GM12878 (cell line): ENCODE data around the gene CCDC28B. TPM values are rescaled to one million over a fixed set of nuclear protein-coding genes. Genes with fewer than 3 reads are reported as not detected.

Source experiments
- ATAC-seq: fragments of 200-7000 bp; cut with Tn5 transposase; 3 replicates; pipeline ENCODE4 v1.9.1; 2020; ENCODE audit warnings: mild to moderate bottlenecking, moderate library complexity
- BruUV-seq: library from RNA; stranded (reverse); fragments of 400-500 nt; replicated peaks from 2 replicates; lab custom pipeline; 2021; lab: Mats Ljungman, UMichigan
- CTCF ChIA-PET: fragments of 300-600 bp; sonication (Branson Sonifier 250); formaldehyde crosslinking; extraction: SDS; loops from one replicate; lab custom pipeline; 2021; ENCODE audit warnings: inconsistent platforms; lab: Yijun Ruan, JAX
- POLR2A ChIA-PET: fragments of 350-600 bp; formaldehyde crosslinking; extraction: SDS; loops from one replicate; lab custom pipeline; 2021; ENCODE audit warnings: inconsistent platforms; lab: Charles Lee
- RAD21 ChIA-PET: fragments of 300-600 bp; sonication (Branson Sonifier 250); formaldehyde crosslinking; loops from one replicate; lab custom pipeline; 2023; ENCODE audit warnings: antibody characterized with exemption; ENCODE audit not compliant: unreplicated experiment; lab: Charles Lee
- SMC1A ChIA-PET: fragments of 300-600 bp; sonication (Branson Sonifier 250); formaldehyde crosslinking; loops from one replicate; lab custom pipeline; 2023; ENCODE audit not compliant: unreplicated experiment, uncharacterized antibody; lab: Charles Lee
- DNase-seq: peaks from one replicate; pipeline ENCODE4 v3.0.0-alpha.2; 2011; ENCODE audit warnings: low read depth, low spot score
- FAIRE-seq: peaks from 3 replicates; lab custom pipeline; 2011; peaks lifted over from hg19 to GRCh38; lab: Jason Lieb, UNC
- H2AFZ ChIP-seq: 2 replicates; pipeline ENCODE4 v1.6.0; 2011; ENCODE audit warnings: low read depth, low read length, control low read depth; ENCODE audit not compliant: control insufficient read depth
- H3K27ac ChIP-seq: 2 replicates; pipeline ENCODE4 v1.5.1; 2011; ENCODE audit warnings: control low read depth; ENCODE audit not compliant: control insufficient read depth, insufficient read depth
- H3K27me3 ChIP-seq, 2 experiments: replicated peaks in 1 of 2; 2 replicates each; pipeline versions ENCODE4 v1.6.0 to v1.6.1; 2011; ENCODE audit warnings: low read length in 1 of 2; ENCODE audit not compliant: control insufficient read depth in 2 of 2, insufficient read depth in 2 of 2
- H3K36me3 ChIP-seq, 2 experiments: 2 replicates each; pipeline ENCODE4 v1.5.1; 2011; ENCODE audit warnings: low read length in 1 of 2; ENCODE audit not compliant: control insufficient read depth in 2 of 2, insufficient read depth in 2 of 2
- H3K4me1 ChIP-seq: 2 replicates; pipeline ENCODE4 v1.6.1; 2011; ENCODE audit warnings: mild to moderate bottlenecking, low read length, moderate library complexity, mixed read lengths; ENCODE audit not compliant: control insufficient read depth, insufficient read depth
- H3K4me2 ChIP-seq: 2 replicates; pipeline ENCODE4 v1.6.0; 2011; ENCODE audit warnings: control low read depth; ENCODE audit not compliant: control insufficient read depth, insufficient read depth
- H3K4me3 ChIP-seq: fragments of 200-600 bp; sonication (generic); 2 replicates; pipeline ENCODE4 v1.5.1; 2016
- H3K79me2 ChIP-seq: 2 replicates; pipeline ENCODE4 v1.6.0; 2011; ENCODE audit warnings: low read length; ENCODE audit not compliant: control insufficient read depth, insufficient read depth
- H3K9ac ChIP-seq: 2 replicates; pipeline ENCODE4 v1.8.0; 2011; ENCODE audit warnings: low read length, control low read depth, mixed read lengths; ENCODE audit not compliant: control insufficient read depth, insufficient read depth
- H3K9me3 ChIP-seq: replicated peaks from 3 replicates; pipeline ENCODE4 v1.5.1; 2011; ENCODE audit warnings: mild to moderate bottlenecking, low read length; ENCODE audit not compliant: control insufficient read depth, insufficient read depth
- H4K20me1 ChIP-seq: 2 replicates; pipeline ENCODE4 v1.6.0; 2011; ENCODE audit not compliant: control insufficient read depth, insufficient read depth
- CREM ChIP-seq: IDR thresholded peaks from 2 replicates; pipeline ENCODE4 v1.6.1; 2014; ENCODE audit warnings: antibody characterized with exemption, low read depth
- IKZF2 ChIP-seq, 2 experiments: fragments of 450-650 bp; IDR thresholded peaks; 2 replicates each; pipeline ENCODE4 v1.6.1; 2017; ENCODE audit warnings: mild to moderate bottlenecking in 2 of 2, moderate library complexity in 2 of 2
- POLR2A ChIP-seq: IDR thresholded peaks from 2 replicates; pipeline ENCODE4 v1.6.1; 2011; ENCODE audit warnings: low read depth, mild to moderate bottlenecking, low read length
- RBBP5 ChIP-seq: fragments of 200-600 bp; sonication (generic); conservative IDR thresholded peaks from 2 replicates; pipeline ENCODE4 v1.6.1; 2016
- SRF ChIP-seq, 2 experiments: IDR thresholded peaks; 2 replicates each; pipeline ENCODE4 v1.6.1; 2011; ENCODE audit warnings: low read depth in 2 of 2, low read length in 2 of 2, mild to moderate bottlenecking in 1 of 2, moderate library complexity in 1 of 2
- WGBS: methylation state at CpG from one replicate; pipeline ENCODE4 v1.1.6; 2016; ENCODE audit warnings: low lambda C conversion rate; ENCODE audit not compliant: insufficient replicate concordance, insufficient coverage; ENCODE audit errors: missing lambda C conversion rate; 5-methylcytosine and 5-hydroxymethylcytosine counted together
- in situ Hi-C: fragments of 300-500 bp; cut with MboI; formaldehyde crosslinking; loops from 9 replicates; pipeline ENCODE4 v1.14.3; 2018; ENCODE audit warnings: mixed read lengths
- intact Hi-C: fragments of 100-400 bp; cut with micrococcal nuclease; formaldehyde crosslinking; loops from one replicate; pipeline ENCODE4 v1.14.2; 2022; ENCODE audit not compliant: unreplicated experiment
- polyA plus RNA-seq, 11 experiments: library from polyadenylated mRNA; depleted of rRNA in 4 of 11; unstranded in 6 of 11; stranded (reverse) in 5 of 11; fragments of >200 nt; fragmentation: Nextera tagmentation in 4 of 11; fragmentation: Illumina TruSeq in 1 of 11; extraction: Ambion mirVana in 4 of 11; extraction: Trizol in 1 of 11; gene quantifications; 1 replicate in 1 of 11; 2 replicates in 10 of 11; pipeline versions ENCODE4 v1.2.1 to v1.2.3, GENCODE V29; 2011 to 2016; ENCODE audit warnings: inconsistent platforms in 2 of 11, missing spikeins in 2 of 11, low read depth in 1 of 11
- total RNA-seq, 4 experiments: library from RNA; depleted of rRNA in 3 of 4; stranded (reverse); fragments of >200 nt in 3 of 4; fragmentation: Illumina TruSeq in 1 of 4; extraction: Trizol in 1 of 4; gene quantifications; 2 replicates each; pipeline versions ENCODE4 v1.2.1 to v1.2.3, GENCODE V29; 2013 to 2021
- TF ChIP-seq, protein P1 (sequence below): IDR thresholded peaks from 2 replicates; pipeline ENCODE4 v1.6.1; 2011; ENCODE audit warnings: low read depth, mild to moderate bottlenecking, low read length, moderate library complexity, borderline replicate concordance; ENCODE audit errors: extremely low read depth
- TF ChIP-seq, protein P2 (sequence below): IDR thresholded peaks from 2 replicates; pipeline ENCODE4 v1.6.1; 2011; ENCODE audit warnings: borderline replicate concordance, low read depth, mild to moderate bottlenecking, moderate library complexity, low read length; ENCODE audit not compliant: insufficient read depth, poor library complexity, severe bottlenecking
- TF ChIP-seq, protein P3 (sequence below): fragments of 450-650 bp; IDR thresholded peaks from 2 replicates; pipeline ENCODE4 v1.6.1; 2016; ENCODE audit warnings: mild to moderate bottlenecking, moderate library complexity, borderline replicate concordance

CCDC28B gene
- total and polyA plus RNA-seq, 10 of the 15 experiments (the other 5 are each of a cell fraction or from before 2014, with no cell fraction given), result 10.5 to 135 (median 90.6) TPM

DNA sequence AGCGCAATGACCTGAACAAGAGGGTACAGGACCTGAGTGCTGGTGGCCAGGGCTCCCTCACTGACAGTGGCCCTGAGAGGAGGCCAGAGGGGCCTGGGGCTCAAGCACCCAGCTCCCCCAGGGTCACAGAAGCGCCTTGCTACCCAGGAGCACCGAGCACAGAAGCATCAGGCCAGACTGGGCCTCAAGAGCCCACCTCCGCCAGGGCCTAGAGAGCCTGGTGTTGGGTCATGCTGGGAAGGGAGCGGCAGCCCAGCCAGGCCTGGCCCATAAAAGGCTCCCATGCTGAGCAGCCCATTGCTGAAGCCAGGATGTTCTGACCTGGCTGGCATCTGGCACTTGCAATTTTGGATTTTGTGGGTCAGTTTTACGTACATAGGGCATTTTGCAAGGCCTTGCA is 5.4 kb upstream of the CCDC28B start:
- Histone ChIP-seq H2AFZ (no peak overlapping the region), H3K4me3 (no peak overlapping the region), H3K9ac (no peak overlapping the region), H3K9me3 (no peaks in the 10 kb centered on the region), H3K36me3 (peaks cover 49 to 56% of the 10 kb centered on the region in 2 experiments), H3K4me2 (no peak overlapping the region), H3K27ac (no peak overlapping the region), H3K4me1 (peaks cover 8% of the 10 kb centered on the region), H3K79me2 (no peaks in the 10 kb centered on the region; the same call in none of the 2 replicates), H4K20me1 (no peaks in the 10 kb centered on the region), H3K27me3 (no peaks in the 10 kb centered on the region)
- DNase-seq, result no peak
- no TSS peak for BruUV-seq
- TF ChIP-seq POLR2A (0 out of 2 replicates have a peak, but pooled peaks have one; percentile 29), SRF (IDR thresholded peaks at IDR 0.05; ENCODE audit: low read depth in 2 of 2, low read length in 2 of 2) (no peak), CREM (no peak)
- ChIA-PET RAD21 (no interaction called here), POLR2A (no interaction called here), SMC1A (no interaction called here), CTCF (no interaction called here)
- WGBS, result 97% methylated on average over 6 of the region's 6 CpGs
- in situ Hi-C loops (no loop called here), intact Hi-C loops (no loop called here)
- FAIRE-seq, result no peak
- no peak for ATAC-seq

DNA sequence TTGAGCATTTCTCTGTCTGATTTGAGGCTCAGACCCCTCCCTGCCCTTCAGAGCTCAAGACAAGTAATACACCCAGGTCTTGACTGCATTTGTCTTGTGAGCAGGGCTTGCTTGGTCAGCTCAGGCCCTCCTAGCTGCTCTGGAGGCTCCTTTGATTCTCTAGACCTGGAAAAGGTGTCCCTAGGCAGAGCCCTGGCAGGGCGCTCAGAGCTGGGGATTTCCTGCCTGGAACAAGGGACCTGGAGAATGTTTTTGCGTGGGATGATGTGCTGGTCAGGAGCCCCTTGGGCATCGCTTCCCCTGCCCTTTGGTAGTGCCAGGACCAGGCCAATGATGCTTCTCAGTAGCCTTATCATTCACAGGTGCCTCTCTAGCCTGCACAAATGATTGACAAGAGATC is 4.9 kb upstream of the CCDC28B start:
- H3K9ac ChIP-seq, result no peak overlapping the region
- H3K9me3 ChIP-seq, result no peaks in the 10 kb centered on the region
- H3K27ac ChIP-seq, result no peak overlapping the region
- 84% methylated on average over 3 of the region's 3 CpGs for WGBS
- ATAC-seq (no peak), DNase-seq (no peak), FAIRE-seq (no peak)
- peaks cover 2% of the 10 kb centered on the region for H3K79me2 ChIP-seq
- no peak overlapping the region for H3K4me2 ChIP-seq
- ChIA-PET POLR2A (no interaction called here), CTCF (no interaction called here)
- TF ChIP-seq IKZF2 (IDR thresholded peaks at IDR 0.05), result no peak
- TF ChIP-seq, protein P1, sequence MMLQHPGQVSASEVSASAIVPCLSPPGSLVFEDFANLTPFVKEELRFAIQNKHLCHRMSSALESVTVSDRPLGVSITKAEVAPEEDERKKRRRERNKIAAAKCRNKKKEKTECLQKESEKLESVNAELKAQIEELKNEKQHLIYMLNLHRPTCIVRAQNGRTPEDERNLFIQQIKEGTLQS, result no peak
- TF ChIP-seq RBBP5, result no peak
- TF ChIP-seq, protein P2, sequence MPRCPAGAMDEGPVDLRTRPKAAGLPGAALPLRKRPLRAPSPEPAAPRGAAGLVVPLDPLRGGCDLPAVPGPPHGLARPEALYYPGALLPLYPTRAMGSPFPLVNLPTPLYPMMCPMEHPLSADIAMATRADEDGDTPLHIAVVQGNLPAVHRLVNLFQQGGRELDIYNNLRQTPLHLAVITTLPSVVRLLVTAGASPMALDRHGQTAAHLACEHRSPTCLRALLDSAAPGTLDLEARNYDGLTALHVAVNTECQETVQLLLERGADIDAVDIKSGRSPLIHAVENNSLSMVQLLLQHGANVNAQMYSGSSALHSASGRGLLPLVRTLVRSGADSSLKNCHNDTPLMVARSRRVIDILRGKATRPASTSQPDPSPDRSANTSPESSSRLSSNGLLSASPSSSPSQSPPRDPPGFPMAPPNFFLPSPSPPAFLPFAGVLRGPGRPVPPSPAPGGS, result no peak
- TF ChIP-seq, protein P3, sequence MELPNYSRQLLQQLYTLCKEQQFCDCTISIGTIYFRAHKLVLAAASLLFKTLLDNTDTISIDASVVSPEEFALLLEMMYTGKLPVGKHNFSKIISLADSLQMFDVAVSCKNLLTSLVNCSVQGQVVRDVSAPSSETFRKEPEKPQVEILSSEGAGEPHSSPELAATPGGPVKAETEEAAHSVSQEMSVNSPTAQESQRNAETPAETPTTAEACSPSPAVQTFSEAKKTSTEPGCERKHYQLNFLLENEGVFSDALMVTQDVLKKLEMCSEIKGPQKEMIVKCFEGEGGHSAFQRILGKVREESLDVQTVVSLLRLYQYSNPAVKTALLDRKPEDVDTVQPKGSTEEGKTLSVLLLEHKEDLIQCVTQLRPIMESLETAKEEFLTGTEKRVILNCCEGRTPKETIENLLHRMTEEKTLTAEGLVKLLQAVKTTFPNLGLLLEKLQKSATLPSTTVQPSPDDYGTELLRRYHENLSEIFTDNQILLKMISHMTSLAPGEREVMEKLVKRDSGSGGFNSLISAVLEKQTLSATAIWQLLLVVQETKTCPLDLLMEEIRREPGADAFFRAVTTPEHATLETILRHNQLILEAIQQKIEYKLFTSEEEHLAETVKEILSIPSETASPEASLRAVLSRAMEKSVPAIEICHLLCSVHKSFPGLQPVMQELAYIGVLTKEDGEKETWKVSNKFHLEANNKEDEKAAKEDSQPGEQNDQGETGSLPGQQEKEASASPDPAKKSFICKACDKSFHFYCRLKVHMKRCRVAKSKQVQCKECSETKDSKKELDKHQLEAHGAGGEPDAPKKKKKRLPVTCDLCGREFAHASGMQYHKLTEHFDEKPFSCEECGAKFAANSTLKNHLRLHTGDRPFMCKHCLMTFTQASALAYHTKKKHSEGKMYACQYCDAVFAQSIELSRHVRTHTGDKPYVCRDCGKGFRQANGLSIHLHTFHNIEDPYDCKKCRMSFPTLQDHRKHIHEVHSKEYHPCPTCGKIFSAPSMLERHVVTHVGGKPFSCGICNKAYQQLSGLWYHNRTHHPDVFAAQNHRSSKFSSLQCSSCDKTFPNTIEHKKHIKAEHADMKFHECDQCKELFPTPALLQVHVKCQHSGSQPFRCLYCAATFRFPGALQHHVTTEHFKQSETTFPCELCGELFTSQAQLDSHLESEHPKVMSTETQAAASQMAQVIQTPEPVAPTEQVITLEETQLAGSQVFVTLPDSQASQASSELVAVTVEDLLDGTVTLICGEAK, result no peak
- TF ChIP-seq, all 136 proteins: peak for 0
- H3K36me3 ChIP-seq, result peaks cover 46 to 51% of the 10 kb centered on the region in 2 experiments
- in situ Hi-C loops (no loop called here), intact Hi-C loops (no loop called here)
- H4K20me1 ChIP-seq, result no peaks in the 10 kb centered on the region
- no TSS peak for BruUV-seq
- no peak overlapping the region for H2AFZ ChIP-seq
- ChIA-PET SMC1A (no interaction called here), RAD21 (no interaction called here)
- H3K4me1 ChIP-seq, result peaks cover 9% of the 10 kb centered on the region
- H3K27me3 ChIP-seq, result no peaks in the 10 kb centered on the region
- H3K4me3 ChIP-seq, result no peak overlapping the region
